ENCODE data around the gene TAF11. TPM values are rescaled to one million over a fixed set of nuclear protein-coding genes. Genes with fewer than 3 reads are reported as not detected.

TAF11 gene
- total and polyA plus RNA-seq, 5 experiments from 2014 or later: 11.2 to 32.7 (median 18.2) TPM

- ATAC-seq (no peak), DNase-seq (no peak)
- Mint-ChIP-seq H3K27ac (no peak overlapping the region), H3K9me3 (no peaks in the 10 kb centered on the region), H3K4me1 (peaks cover 0 to 1% (median 0%) of the 10 kb centered on the region in 4 donors), H3K36me3 (peaks cover 0 to 78% (median 10%) of the 10 kb centered on the region in 3 donors), H3K27me3 (no peaks in the 10 kb centered on the region), H3K4me3 (no peak overlapping the region)
- POLR2A ChIA-PET: no interaction called here
These were observed 10.6 kb downstream of the TAF11 start for GRCh38 chr6:34877259-34877658.

GRCh38 chr6:34876472-34876871 is 11.4 kb downstream of the TAF11 start:
- no peak overlapping the region for H3K4me3 Mint-ChIP-seq
- H3K4me1 Mint-ChIP-seq: peaks cover 0 to 1% (median 0%) of the 10 kb centered on the region in 4 donors
- ATAC-seq (no peak), DNase-seq (no peak)
- H3K36me3 Mint-ChIP-seq: peaks cover 0 to 82% (median 10%) of the 10 kb centered on the region in 3 donors
- H3K27ac Mint-ChIP-seq: peak overlapping the region in 2 of 10 donors; percentile 5 to 19
- POLR2A ChIA-PET: no interaction called here
- H3K27me3 Mint-ChIP-seq: no peaks in the 10 kb centered on the region
- no peaks in the 10 kb centered on the region for H3K9me3 Mint-ChIP-seq

- Mint-ChIP-seq H3K9me3 (no peaks in the 10 kb centered on the region), H3K4me1 (peaks cover 0 to 1% (median 0%) of the 10 kb centered on the region in 4 donors), H3K4me3 (no peak overlapping the region), H3K36me3 (peaks cover 0 to 83% (median 11%) of the 10 kb centered on the region in 3 donors), H3K27ac (peak overlapping the region in 5 of 10 donors; percentile 3 to 73 (median 10)), H3K27me3 (no peaks in the 10 kb centered on the region)
- no peak for DNase-seq
- POLR2A ChIA-PET: interaction anchor here (0.6 kb wide), 1 partner anchor 300 kb away, joined by 4 read pairs; no protein-coding TSS in a partner anchor
- no peak for ATAC-seq
These were observed 12.3 kb downstream of the TAF11 start for GRCh38 chr6:34875292-34876213.

GRCh38 chr6:34872332-34872731 is 15.5 kb downstream of the TAF11 start:
- POLR2A ChIA-PET: interaction anchor here (0.8 kb wide), 1 partner anchor 9 kb away, joined by 3 read pairs; no protein-coding TSS in a partner anchor
- Mint-ChIP-seq H3K9me3 (no peaks in the 10 kb centered on the region), H3K27me3 (no peaks in the 10 kb centered on the region), H3K4me3 (no peak overlapping the region), H3K36me3 (peaks cover 0 to 79% (median 11%) of the 10 kb centered on the region in 3 donors), H3K4me1 (no peaks in the 10 kb centered on the region), H3K27ac (peak overlapping the region in 2 of 10 donors; percentile 63 to 67)
- ATAC-seq: no peak
- DNase-seq: no peak

GRCh38 chr6:34871853-34872252 is 16.0 kb downstream of the TAF11 start:
- Mint-ChIP-seq H3K36me3 (peaks cover 0 to 79% (median 14%) of the 10 kb centered on the region in 3 donors), H3K27ac (peak overlapping the region in 2 of 10 donors; percentile 43 to 67), H3K27me3 (no peaks in the 10 kb centered on the region), H3K4me3 (no peak overlapping the region), H3K4me1 (no peaks in the 10 kb centered on the region), H3K9me3 (no peaks in the 10 kb centered on the region)
- POLR2A ChIA-PET: no interaction called here
- no peak for ATAC-seq
- DNase-seq: no peak

- no peaks in the 10 kb centered on the region for H3K9me3 Mint-ChIP-seq
- no peaks in the 10 kb centered on the region for H3K27me3 Mint-ChIP-seq
- no peak for ATAC-seq
- no peak overlapping the region for H3K4me3 Mint-ChIP-seq
- peaks cover 0 to 2% (median 0%) of the 10 kb centered on the region in 4 donors for H3K4me1 Mint-ChIP-seq
- H3K27ac Mint-ChIP-seq: peak overlapping the region in 1 of 10 donors; percentile 10
- POLR2A ChIA-PET: interaction anchor here (1.0 kb wide), 1 partner anchor 46 kb away, joined by 3 read pairs; no protein-coding TSS in a partner anchor
- peaks cover 0 to 88% (median 14%) of the 10 kb centered on the region in 3 donors for H3K36me3 Mint-ChIP-seq
- DNase-seq: no peak
These were observed 20.4 kb downstream of the TAF11 start for GRCh38 chr6:34867484-34867883.

GRCh38 chr6:34866509-34866908 is 21.3 kb downstream of the TAF11 start:
- no peaks in the 10 kb centered on the region for H3K27me3 Mint-ChIP-seq
- H3K4me1 Mint-ChIP-seq: peaks cover 0 to 2% (median 0%) of the 10 kb centered on the region in 4 donors
- H3K4me3 Mint-ChIP-seq: no peak overlapping the region
- H3K9me3 Mint-ChIP-seq: no peaks in the 10 kb centered on the region
- no peak overlapping the region for H3K27ac Mint-ChIP-seq
- peaks cover 0 to 80% (median 14%) of the 10 kb centered on the region in 3 donors for H3K36me3 Mint-ChIP-seq
- POLR2A ChIA-PET: no interaction called here
- no peak for DNase-seq
- ATAC-seq: no peak

- POLR2A ChIA-PET: no interaction called here
- Mint-ChIP-seq H3K4me1 (peaks cover 0 to 2% (median 0%) of the 10 kb centered on the region in 4 donors), H3K36me3 (peaks cover 0 to 74% (median 8%) of the 10 kb centered on the region in 3 donors), H3K27ac (no peak overlapping the region), H3K27me3 (no peaks in the 10 kb centered on the region), H3K4me3 (no peak overlapping the region), H3K9me3 (no peaks in the 10 kb centered on the region)
- DNase-seq (no peak), ATAC-seq (no peak)
These were observed 22.7 kb downstream of the TAF11 start for GRCh38 chr6:34865107-34865506.

GRCh38 chr6:34864007-34864406 is 23.8 kb downstream of the TAF11 start:
- peaks cover 0 to 77% (median 6%) of the 10 kb centered on the region in 3 donors for H3K36me3 Mint-ChIP-seq
- no peak overlapping the region for H3K4me3 Mint-ChIP-seq
- peaks cover 0 to 2% (median 0%) of the 10 kb centered on the region in 4 donors for H3K4me1 Mint-ChIP-seq
- POLR2A ChIA-PET: no interaction called here
- ATAC-seq (no peak), DNase-seq (no peak)
- no peaks in the 10 kb centered on the region for H3K27me3 Mint-ChIP-seq
- H3K9me3 Mint-ChIP-seq: no peaks in the 10 kb centered on the region
- H3K27ac Mint-ChIP-seq: no peak overlapping the region

- Mint-ChIP-seq H3K36me3 (peaks cover 0 to 80% (median 19%) of the 10 kb centered on the region in 3 donors), H3K4me1 (peaks cover 0 to 2% (median 0%) of the 10 kb centered on the region in 4 donors), H3K27me3 (no peaks in the 10 kb centered on the region), H3K9me3 (no peaks in the 10 kb centered on the region), H3K27ac (peak overlapping the region in 2 of 10 donors; percentile 11 to 81), H3K4me3 (no peak overlapping the region)
- POLR2A ChIA-PET: no interaction called here
- DNase-seq: no peak
- no peak for ATAC-seq
These were observed 27.1 kb downstream of the TAF11 start for GRCh38 chr6:34860776-34861175.

- POLR2A ChIA-PET: no interaction called here
- Mint-ChIP-seq H3K4me1 (peaks cover 0 to 2% (median 0%) of the 10 kb centered on the region in 4 donors), H3K36me3 (peaks cover 0 to 79% (median 23%) of the 10 kb centered on the region in 3 donors), H3K27me3 (no peaks in the 10 kb centered on the region), H3K9me3 (no peaks in the 10 kb centered on the region), H3K27ac (peak overlapping the region in 1 of 10 donors; percentile 26), H3K4me3 (no peak overlapping the region)
- no peak for ATAC-seq
- no peak for DNase-seq
These were observed 27.9 kb downstream of the TAF11 start for GRCh38 chr6:34859951-34860350.

GRCh38 chr6:34858681-34859080 is 29.2 kb downstream of the TAF11 start:
- H3K4me3 Mint-ChIP-seq: no peak overlapping the region
- DNase-seq: no peak
- H3K27ac Mint-ChIP-seq: no peak overlapping the region
- H3K27me3 Mint-ChIP-seq: no peaks in the 10 kb centered on the region
- no peak for ATAC-seq
- H3K9me3 Mint-ChIP-seq: no peaks in the 10 kb centered on the region
- H3K36me3 Mint-ChIP-seq: peaks cover 0 to 72% (median 23%) of the 10 kb centered on the region in 3 donors
- POLR2A ChIA-PET: no interaction called here
- H3K4me1 Mint-ChIP-seq: peaks cover 0 to 2% (median 0%) of the 10 kb centered on the region in 4 donors

- H3K4me1 Mint-ChIP-seq: peaks cover 0 to 2% (median 0%) of the 10 kb centered on the region in 4 donors
- ATAC-seq (no peak), DNase-seq (no peak)
- H3K27ac Mint-ChIP-seq: no peak overlapping the region
- H3K4me3 Mint-ChIP-seq: peak overlapping the region in 1 of 10 donors; percentile 24
- H3K36me3 Mint-ChIP-seq: peaks cover 0 to 84% (median 33%) of the 10 kb centered on the region in 3 donors
- H3K9me3 Mint-ChIP-seq: no peaks in the 10 kb centered on the region
- POLR2A ChIA-PET: no interaction called here
- H3K27me3 Mint-ChIP-seq: no peaks in the 10 kb centered on the region
These were observed 32.4 kb downstream of the TAF11 start for GRCh38 chr6:34855463-34855862.

All from naive thymus-derived CD8-positive, alpha-beta T cell (primary cell).